ENCODE results near the gene SIRT2. TPM values are rescaled to one million over a fixed set of nuclear protein-coding genes. Genes with fewer than 3 reads are reported as not detected.

The SIRT2 gene
- total RNA-seq, 4 donors from 2014 or later: 108 to 154 (median 129) TPM

DNA sequence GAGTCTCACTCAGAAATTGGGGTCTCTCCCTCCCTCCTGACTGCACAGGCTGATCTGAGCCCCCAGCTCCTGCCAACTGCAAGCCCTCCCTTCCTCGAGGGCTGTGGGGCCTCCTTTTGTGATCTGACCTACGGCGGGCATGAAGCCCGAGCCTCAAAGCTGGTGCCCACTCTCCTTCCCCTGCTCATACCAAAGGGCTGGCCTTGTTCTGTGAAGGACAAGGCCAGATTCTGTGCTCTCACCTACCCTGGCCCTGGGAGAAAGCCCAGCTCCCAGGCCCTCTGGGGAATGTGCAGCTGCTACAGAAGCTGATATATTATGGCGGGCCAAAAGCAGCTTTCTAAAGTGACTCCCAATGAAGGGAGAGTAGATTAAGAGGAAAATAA, 58.8 kb downstream of the SIRT2 start:
- Histone ChIP-seq H3K27me3 (no peaks in the 10 kb centered on the region), H3K4me3 (no peak overlapping the region), H3K9me3 (no peaks in the 10 kb centered on the region), H3K27ac (no peak overlapping the region), H3K4me1 (peaks cover 0 to 35% (median 2%) of the 10 kb centered on the region in 4 donors), H3K36me3 (peaks cover 27 to 100% (median 85%) of the 10 kb centered on the region in 3 donors)
- WGBS, 2 donors: 80 to 83% methylated on average over 2 to 5 of the region's 5 CpGs
- no peak for DNase-seq (ENCODE audit: low spot score in 2 of 2)
- TF ChIP-seq, protein P1, sequence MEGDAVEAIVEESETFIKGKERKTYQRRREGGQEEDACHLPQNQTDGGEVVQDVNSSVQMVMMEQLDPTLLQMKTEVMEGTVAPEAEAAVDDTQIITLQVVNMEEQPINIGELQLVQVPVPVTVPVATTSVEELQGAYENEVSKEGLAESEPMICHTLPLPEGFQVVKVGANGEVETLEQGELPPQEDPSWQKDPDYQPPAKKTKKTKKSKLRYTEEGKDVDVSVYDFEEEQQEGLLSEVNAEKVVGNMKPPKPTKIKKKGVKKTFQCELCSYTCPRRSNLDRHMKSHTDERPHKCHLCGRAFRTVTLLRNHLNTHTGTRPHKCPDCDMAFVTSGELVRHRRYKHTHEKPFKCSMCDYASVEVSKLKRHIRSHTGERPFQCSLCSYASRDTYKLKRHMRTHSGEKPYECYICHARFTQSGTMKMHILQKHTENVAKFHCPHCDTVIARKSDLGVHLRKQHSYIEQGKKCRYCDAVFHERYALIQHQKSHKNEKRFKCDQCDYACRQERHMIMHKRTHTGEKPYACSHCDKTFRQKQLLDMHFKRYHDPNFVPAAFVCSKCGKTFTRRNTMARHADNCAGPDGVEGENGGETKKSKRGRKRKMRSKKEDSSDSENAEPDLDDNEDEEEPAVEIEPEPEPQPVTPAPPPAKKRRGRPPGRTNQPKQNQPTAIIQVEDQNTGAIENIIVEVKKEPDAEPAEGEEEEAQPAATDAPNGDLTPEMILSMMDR (IDR thresholded peaks at IDR 0.05): no peak
- TF ChIP-seq EP300 (IDR thresholded peaks at IDR 0.05): no peak
- no peak for TF ChIP-seq POLR2A (IDR thresholded peaks at IDR 0.05)

DNA sequence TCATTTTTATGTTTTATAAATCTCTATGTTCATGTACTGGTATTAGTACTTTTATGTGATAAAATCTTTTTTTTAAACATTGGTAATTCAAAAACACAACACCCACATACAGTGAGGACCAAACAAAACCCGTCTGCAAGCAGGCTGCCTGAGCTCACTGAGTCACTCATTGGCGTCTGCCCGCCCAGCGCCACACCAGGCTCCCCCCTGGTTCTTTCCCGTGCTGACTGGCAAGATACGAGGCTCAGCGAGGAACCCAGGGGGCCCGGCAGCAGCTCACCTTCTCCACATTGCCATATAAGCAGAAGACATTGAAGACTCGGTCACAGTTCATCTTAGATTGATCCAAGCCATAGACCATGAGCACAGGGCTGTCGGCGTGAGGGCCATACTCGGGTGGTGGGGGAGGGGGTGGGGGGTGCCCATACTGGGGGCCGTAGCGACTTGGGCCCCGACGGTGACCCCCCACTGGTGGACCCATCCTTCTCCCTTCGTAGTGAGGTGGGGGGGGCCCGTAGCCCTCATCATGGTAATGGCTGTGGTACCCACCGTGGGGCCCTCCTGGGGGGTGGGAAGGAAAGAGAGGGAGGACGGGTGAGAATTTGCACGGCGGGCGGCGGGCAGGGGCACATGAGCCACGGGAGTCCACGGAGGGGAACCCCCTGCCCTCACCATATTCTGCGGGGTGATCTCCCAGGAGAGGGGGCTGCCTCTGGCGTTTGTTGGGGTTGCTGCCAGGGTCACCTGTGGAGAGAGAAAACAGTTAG, 59.4 kb downstream of the SIRT2 start:
- H3K36me3 ChIP-seq: peaks cover 27 to 100% (median 79%) of the 10 kb centered on the region in 3 donors
- H3K4me3 ChIP-seq: no peak overlapping the region
- no peaks in the 10 kb centered on the region for H3K9me3 ChIP-seq
- no peaks in the 10 kb centered on the region for H3K27me3 ChIP-seq
- H3K4me1 ChIP-seq: peaks cover 0 to 30% (median 0%) of the 10 kb centered on the region in 4 donors
- 75 to 85% methylated on average over 25 to 28 of the region's 28 CpGs for WGBS, 2 donors
- no peak for DNase-seq (ENCODE audit: low spot score in 2 of 2)
- H3K27ac ChIP-seq: no peak overlapping the region
- TF ChIP-seq, protein P1 (IDR thresholded peaks at IDR 0.05): no peak
- no peak for TF ChIP-seq EP300 (IDR thresholded peaks at IDR 0.05)
- TF ChIP-seq POLR2A (IDR thresholded peaks at IDR 0.05): no peak

DNA sequence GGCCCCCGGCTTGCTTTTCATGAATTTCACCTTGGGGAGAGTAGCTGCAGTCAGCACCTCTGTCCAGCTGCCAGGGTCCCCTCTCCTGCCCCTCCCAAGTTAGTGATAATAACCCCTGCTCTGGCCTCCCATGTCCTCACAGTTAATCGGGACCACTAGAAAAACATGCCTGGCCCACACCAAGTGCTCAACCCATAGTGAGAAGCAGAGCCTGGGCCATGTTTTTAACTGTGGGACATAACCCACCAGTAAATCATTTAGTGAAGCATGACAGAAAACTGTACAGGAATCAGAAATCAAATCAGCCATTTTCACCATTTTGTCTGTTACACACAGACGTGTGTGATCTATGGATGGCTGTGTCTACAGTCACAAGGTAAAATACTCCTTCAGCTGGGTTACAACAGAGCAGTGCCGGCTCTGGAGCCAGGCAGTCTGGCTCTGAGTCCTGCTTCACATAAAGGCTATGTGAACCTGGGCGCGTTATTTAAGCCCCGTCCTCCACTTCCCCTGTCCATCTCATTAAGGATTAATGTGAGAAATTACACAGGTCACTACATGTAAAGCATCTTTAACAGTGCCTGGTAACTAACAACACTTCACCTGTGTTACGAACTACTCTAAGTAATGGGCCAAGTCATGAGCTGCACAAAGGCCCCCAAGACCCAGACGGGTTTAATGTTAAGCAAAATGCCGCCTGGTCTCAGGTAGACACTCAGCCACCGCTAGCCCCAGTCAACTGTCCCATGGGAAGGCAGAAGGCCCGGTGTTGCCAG, 60.2 kb downstream of the SIRT2 start:
- Histone ChIP-seq H3K4me1 (peaks cover 0 to 21% (median 0%) of the 10 kb centered on the region in 4 donors), H3K27me3 (no peaks in the 10 kb centered on the region), H3K4me3 (no peak overlapping the region), H3K9me3 (no peaks in the 10 kb centered on the region), H3K27ac (no peak overlapping the region), H3K36me3 (peaks cover 22 to 92% (median 70%) of the 10 kb centered on the region in 3 donors)
- no peak for TF ChIP-seq POLR2A (IDR thresholded peaks at IDR 0.05)
- TF ChIP-seq, protein P1 (IDR thresholded peaks at IDR 0.05): no peak
- TF ChIP-seq EP300 (IDR thresholded peaks at IDR 0.05): no peak
- 82 to 83% methylated on average over 12 of the region's 12 CpGs for WGBS, 2 donors
- DNase-seq (ENCODE audit: low spot score in 2 of 2): no peak

DNA sequence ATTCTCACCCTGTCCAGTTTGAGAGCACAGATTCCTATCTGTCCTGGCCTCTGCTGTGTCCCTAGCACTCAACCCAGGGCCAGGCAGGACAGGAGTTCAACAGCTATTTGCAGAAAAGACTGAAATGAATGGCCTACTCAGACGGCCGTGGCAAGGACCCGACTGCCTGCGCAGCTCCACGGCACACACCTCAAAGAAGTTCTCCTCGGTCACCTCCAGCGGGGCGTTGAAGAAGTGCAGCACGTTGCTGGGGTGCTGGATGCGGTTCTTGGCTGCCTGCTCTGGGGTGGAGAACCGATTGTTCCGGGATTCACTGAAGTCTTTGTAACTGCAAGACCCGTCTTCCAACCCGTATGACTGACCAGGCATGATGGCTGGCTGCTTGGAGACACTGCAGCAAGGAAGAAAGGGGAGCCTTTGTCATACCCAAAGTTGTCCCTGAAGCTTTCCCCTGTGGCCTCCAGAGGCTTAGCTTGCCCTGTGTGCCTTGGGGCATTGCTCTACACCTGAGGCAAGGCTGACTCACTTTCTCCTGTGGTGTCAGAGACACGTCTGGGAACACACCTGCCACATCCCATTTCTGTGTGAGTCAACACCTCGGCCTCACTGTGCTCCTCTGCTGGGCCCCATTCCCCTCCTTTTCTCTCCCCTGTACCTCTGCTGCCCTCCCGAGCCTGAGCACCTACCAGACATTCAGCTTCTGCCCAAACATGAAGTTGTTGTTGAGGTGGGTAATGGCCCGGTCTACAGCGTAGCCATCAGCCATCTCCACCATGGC, 61.0 kb downstream of the SIRT2 start:
- H3K4me3 ChIP-seq: no peak overlapping the region
- H3K27me3 ChIP-seq: no peaks in the 10 kb centered on the region
- TF ChIP-seq EP300 (IDR thresholded peaks at IDR 0.05) (no peak), POLR2A (IDR thresholded peaks at IDR 0.05) (no peak)
- H3K9me3 ChIP-seq: no peaks in the 10 kb centered on the region
- peaks cover 19 to 84% (median 63%) of the 10 kb centered on the region in 3 donors for H3K36me3 ChIP-seq
- no peak overlapping the region for H3K27ac ChIP-seq
- peaks cover 0 to 15% (median 0%) of the 10 kb centered on the region in 4 donors for H3K4me1 ChIP-seq
- no peak for DNase-seq (ENCODE audit: low spot score in 2 of 2)
- WGBS, 2 donors: 80 to 81% methylated on average over 19 of the region's 19 CpGs

DNA sequence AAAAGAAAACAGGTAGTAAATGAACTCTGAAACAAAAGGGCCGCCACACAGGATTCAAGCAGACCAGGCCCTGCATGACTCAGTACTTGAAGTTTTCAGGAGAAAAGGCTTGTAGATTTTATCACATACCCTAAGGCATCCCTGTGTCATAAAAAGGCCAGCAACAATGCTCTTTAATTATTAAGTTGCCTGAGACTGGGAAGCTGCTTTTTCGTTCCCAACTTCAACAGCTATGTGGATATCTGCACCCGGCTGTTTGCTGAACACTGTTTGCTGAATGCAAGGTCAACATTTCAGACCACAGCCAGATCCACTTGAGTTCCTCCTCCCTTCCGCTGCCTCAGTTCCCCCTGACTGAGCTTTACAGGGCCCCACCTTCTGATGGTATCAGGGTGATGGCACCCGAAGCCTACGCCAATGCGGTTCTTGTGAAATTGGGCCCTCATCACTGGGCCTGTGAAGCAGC, 61.7 kb downstream of the SIRT2 start:
- TF ChIP-seq POLR2A (IDR thresholded peaks at IDR 0.05) (no peak), EP300 (IDR thresholded peaks at IDR 0.05) (no peak)
- TF ChIP-seq, protein P1 (IDR thresholded peaks at IDR 0.05): no peak
- no peak overlapping the region for H3K27ac ChIP-seq

More for the DNA sequence above, 61.7 kb downstream of the SIRT2 start:
- no peaks in the 10 kb centered on the region for H3K9me3 ChIP-seq
- no peak overlapping the region for H3K4me3 ChIP-seq
- H3K4me1 ChIP-seq: peaks cover 0 to 10% (median 2%) of the 10 kb centered on the region in 4 donors
- H3K36me3 ChIP-seq: peaks cover 12 to 77% (median 56%) of the 10 kb centered on the region in 3 donors
- DNase-seq (ENCODE audit: low spot score in 2 of 2): no peak
- no peaks in the 10 kb centered on the region for H3K27me3 ChIP-seq
- WGBS, 2 donors: 89% methylated on average over 7 of the region's 7 CpGs

All from tibial nerve (tissue), 4 donors.